Transverse colon (tissue), 4 donors: ENCODE data around the gene CD69. TPM values are rescaled to one million over a fixed set of nuclear protein-coding genes. Genes with fewer than 3 reads are reported as not detected.

Experiments
- DNase-seq: peaks from one replicate; pipeline ENCODE4 v3.0.0-alpha.2; 2019
- H3K27ac ChIP-seq, 4 donors: fragments of 200-600 bp; sonication (generic); 2 replicates each; pipeline ENCODE4 v1.5.1; 2016 to 2018; ENCODE audit warnings: inconsistent platforms in 4 of 4
- H3K27me3 ChIP-seq: fragments of 200-600 bp; sonication (generic); 2 replicates; pipeline ENCODE4 v1.5.1; 2017; ENCODE audit warnings: inconsistent platforms
- H3K36me3 ChIP-seq, 4 donors: fragments of 200-600 bp; sonication (generic); 2 replicates each; pipeline ENCODE4 v1.5.1; 2017 to 2019; ENCODE audit warnings: inconsistent platforms in 4 of 4
- H3K4me1 ChIP-seq, 4 donors: fragments of 200-600 bp; sonication (generic); 2 replicates each; pipeline ENCODE4 v1.5.1; 2017 to 2020; ENCODE audit warnings: inconsistent platforms in 4 of 4
- H3K4me3 ChIP-seq, 4 donors: fragments of 200-600 bp; sonication (generic); 1 replicate in 1 of 4; 2 replicates in 3 of 4; pipeline versions ENCODE4 v1.5.1 to v1.6.1; 2017 to 2019; ENCODE audit warnings: inconsistent platforms in 4 of 4
- H3K9me3 ChIP-seq, 2 donors: fragments of 200-600 bp; sonication (generic); 2 replicates each; pipeline ENCODE4 v1.5.1; 2017 to 2019; ENCODE audit warnings: inconsistent platforms in 2 of 2
- EP300 ChIP-seq: sonication (generic); formaldehyde crosslinking; IDR thresholded peaks from one replicate; pipeline ENCODE4 v1.6.1; 2017; ENCODE audit warnings: antibody characterized with exemption, low read depth
- POLR2A ChIP-seq: fragments of 450-650 bp; IDR thresholded peaks from one replicate; pipeline ENCODE4 v1.6.1; 2016; ENCODE audit warnings: antibody characterized with exemption, mild to moderate bottlenecking, moderate library complexity
- POLR2AphosphoS5 ChIP-seq, 3 donors: sonication (generic); formaldehyde crosslinking; IDR thresholded peaks; one replicate each; pipeline ENCODE4 v1.6.1; 2016; ENCODE audit warnings: antibody characterized with exemption in 3 of 3
- WGBS, 2 donors: methylation state at CpG; one replicate each; pipeline ENCODE4 v1.1.5; 2018; ENCODE audit warnings: low coverage in 1 of 2; 5-methylcytosine and 5-hydroxymethylcytosine counted together
- in situ Hi-C, 4 donors: fragments of 200-750 bp; cut with MboI; loops; one replicate each; pipeline versions ENCODE4 v1.15.0 to v1.15.1; 2017; ENCODE audit warnings: low sequenced_read_pairs in 3 of 4, low pct_ligation_motif_present in 1 of 4, low pct_unique_long_range_greater_than_20kb in 1 of 4
- intact Hi-C: fragments of 100-400 bp; cut with DNase I; formaldehyde crosslinking; loops from one replicate; pipeline ENCODE4 v1.15.1; 2023; ENCODE audit warnings: low total_unique reads
- total RNA-seq, 4 donors: library from RNA; depleted of rRNA; stranded (reverse); fragments of >200 nt; gene quantifications; one replicate each; pipeline ENCODE4 v1.1.0, GENCODE V29; 2016
- TF ChIP-seq, protein P1 (sequence below), 5 experiments: fragments of 200-600 bp in 3 of 5; fragments of 450-650 bp in 2 of 5; sonication (generic) in 3 of 5; IDR thresholded peaks; 1 replicate in 2 of 5; 2 replicates in 3 of 5; pipeline ENCODE4 v1.5.1; 2016 to 2017; ENCODE audit warnings: antibody characterized with exemption in 5 of 5, inconsistent platforms in 3 of 5, mild to moderate bottlenecking in 2 of 5, moderate library complexity in 1 of 5

Gene CD69
- total RNA-seq, 4 donors from 2014 or later, result 7.8 to 19.2 TPM; not detected in 2

DNA sequence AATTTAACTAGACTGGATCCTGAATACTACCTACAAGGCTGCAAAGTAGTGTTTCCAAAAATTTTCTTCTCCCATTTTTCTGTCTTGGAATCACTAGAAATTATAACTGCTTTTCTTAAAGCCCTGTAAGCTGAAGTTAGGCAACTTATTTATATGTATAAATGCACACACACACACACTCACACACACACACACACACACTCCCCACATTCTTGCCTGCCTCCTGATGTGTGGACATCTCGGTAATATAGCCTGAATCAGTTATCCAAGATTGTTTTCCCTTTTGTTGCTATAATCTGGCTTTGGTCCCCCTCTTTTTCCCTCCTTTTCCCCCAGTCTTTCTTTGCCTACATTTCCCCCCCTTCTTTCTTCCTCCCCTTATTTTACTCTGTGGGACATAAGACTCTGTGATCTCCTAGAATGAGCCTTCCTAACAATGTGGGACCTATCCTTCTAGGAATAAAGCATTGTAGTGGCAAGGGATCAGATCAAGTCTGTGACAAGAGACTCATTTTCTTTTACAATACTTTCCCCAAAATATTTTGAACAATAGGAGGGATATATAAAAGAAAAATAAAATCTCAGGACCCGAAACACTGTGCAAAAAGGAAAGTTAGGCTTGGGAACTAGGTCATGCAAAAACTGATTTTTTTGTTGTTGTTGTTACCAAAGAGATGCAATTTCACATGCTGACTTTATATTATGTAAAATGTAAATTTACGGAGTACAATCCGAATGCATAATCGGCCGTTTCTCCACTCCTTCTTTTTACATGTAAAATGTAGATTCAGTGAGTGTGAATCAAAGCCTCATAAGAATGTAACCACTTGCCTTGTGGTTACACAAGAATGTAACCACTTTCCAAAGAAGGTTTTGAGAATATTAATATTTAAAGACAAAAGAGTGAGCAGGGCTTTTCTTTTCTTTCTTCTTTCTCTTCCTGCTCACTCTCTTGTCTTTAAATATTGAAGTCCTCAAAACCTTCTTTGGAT, 26.3 kb upstream of the CD69 start:
- no peaks in the 10 kb centered on the region for H3K36me3 ChIP-seq
- no peak for DNase-seq
- intact Hi-C loops, result no loop called here
- in situ Hi-C loops, result no loop called here
- no peaks in the 10 kb centered on the region for H3K27me3 ChIP-seq
- TF ChIP-seq POLR2AphosphoS5 (IDR thresholded peaks at IDR 0.05), result no peak
- no peak for TF ChIP-seq POLR2A
- TF ChIP-seq EP300, result no peak
- TF ChIP-seq, protein P1, sequence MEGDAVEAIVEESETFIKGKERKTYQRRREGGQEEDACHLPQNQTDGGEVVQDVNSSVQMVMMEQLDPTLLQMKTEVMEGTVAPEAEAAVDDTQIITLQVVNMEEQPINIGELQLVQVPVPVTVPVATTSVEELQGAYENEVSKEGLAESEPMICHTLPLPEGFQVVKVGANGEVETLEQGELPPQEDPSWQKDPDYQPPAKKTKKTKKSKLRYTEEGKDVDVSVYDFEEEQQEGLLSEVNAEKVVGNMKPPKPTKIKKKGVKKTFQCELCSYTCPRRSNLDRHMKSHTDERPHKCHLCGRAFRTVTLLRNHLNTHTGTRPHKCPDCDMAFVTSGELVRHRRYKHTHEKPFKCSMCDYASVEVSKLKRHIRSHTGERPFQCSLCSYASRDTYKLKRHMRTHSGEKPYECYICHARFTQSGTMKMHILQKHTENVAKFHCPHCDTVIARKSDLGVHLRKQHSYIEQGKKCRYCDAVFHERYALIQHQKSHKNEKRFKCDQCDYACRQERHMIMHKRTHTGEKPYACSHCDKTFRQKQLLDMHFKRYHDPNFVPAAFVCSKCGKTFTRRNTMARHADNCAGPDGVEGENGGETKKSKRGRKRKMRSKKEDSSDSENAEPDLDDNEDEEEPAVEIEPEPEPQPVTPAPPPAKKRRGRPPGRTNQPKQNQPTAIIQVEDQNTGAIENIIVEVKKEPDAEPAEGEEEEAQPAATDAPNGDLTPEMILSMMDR (IDR thresholded peaks at IDR 0.05), result no peak
- no peak overlapping the region for H3K27ac ChIP-seq
- H3K4me3 ChIP-seq, result no peak overlapping the region
- no peaks in the 10 kb centered on the region for H3K4me1 ChIP-seq
- no peaks in the 10 kb centered on the region for H3K9me3 ChIP-seq
- WGBS, 2 donors, result 76 to 80% methylated on average over 6 of the region's 6 CpGs

DNA sequence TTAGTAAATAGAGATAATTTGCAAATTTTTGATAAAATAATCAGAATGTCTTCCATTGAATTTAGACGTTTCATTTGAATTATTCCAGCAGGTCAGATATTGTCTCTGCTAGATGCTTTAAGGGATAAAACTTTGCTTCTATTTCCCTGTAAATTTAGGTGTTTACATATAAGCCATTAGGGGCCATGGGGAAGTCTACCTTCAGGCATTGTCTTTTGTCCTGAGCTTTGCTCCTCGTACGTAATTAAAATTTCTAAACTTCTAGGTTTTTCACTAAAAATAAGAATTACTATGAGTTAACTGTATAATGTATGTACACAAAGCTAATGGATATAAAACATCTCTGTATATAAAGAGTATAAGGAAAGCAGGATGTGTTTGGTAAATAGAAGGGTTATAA, 24.1 kb upstream of the CD69 start:
- TF ChIP-seq, protein P1 (IDR thresholded peaks at IDR 0.05), result no peak
- TF ChIP-seq EP300, result no peak
- TF ChIP-seq POLR2AphosphoS5 (IDR thresholded peaks at IDR 0.05), result no peak
- no peak for TF ChIP-seq POLR2A
- Histone ChIP-seq H3K36me3 (no peaks in the 10 kb centered on the region), H3K9me3 (no peaks in the 10 kb centered on the region), H3K27ac (peak overlapping the region in 1 of 4 donors; percentile 19), H3K4me3 (no peak overlapping the region), H3K27me3 (no peaks in the 10 kb centered on the region), H3K4me1 (no peaks in the 10 kb centered on the region)
- in situ Hi-C loops, result no loop called here
- intact Hi-C loops, result no loop called here
- no peak for DNase-seq
- WGBS, 2 donors, result 71 to 82% methylated on average over 3 of the region's 3 CpGs

DNA sequence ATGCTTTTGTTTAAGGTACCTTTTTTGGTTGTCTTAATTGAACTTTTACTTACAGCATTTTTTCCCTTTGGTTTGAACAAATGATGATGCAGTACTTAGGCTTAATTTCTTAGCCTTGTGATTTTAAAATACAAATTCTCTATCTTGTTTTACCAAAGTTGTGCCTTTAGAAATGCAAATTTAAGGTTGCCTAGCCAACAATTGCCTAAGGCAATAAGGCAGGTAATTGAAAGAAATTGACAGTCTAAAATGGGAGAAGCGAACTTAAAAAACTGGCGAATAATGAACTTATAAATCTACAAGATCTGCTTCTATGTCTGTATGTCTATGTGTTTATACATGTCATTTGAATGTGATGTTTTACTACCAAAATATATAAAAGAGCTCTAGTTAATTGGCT, 23.6 kb upstream of the CD69 start:
- no peak for DNase-seq
- no peaks in the 10 kb centered on the region for H3K36me3 ChIP-seq
- intact Hi-C loops (no loop called here), in situ Hi-C loops (no loop called here)
- TF ChIP-seq, protein P1 (IDR thresholded peaks at IDR 0.05), result no peak
- TF ChIP-seq POLR2AphosphoS5 (IDR thresholded peaks at IDR 0.05) (no peak), EP300 (no peak), POLR2A (no peak)
- no peaks in the 10 kb centered on the region for H3K9me3 ChIP-seq
- H3K4me1 ChIP-seq, result no peaks in the 10 kb centered on the region
- H3K4me3 ChIP-seq, result no peak overlapping the region
- H3K27me3 ChIP-seq, result no peaks in the 10 kb centered on the region
- no peak overlapping the region for H3K27ac ChIP-seq
- 94 to 97% methylated on average over 2 of the region's 2 CpGs for WGBS, 2 donors

DNA sequence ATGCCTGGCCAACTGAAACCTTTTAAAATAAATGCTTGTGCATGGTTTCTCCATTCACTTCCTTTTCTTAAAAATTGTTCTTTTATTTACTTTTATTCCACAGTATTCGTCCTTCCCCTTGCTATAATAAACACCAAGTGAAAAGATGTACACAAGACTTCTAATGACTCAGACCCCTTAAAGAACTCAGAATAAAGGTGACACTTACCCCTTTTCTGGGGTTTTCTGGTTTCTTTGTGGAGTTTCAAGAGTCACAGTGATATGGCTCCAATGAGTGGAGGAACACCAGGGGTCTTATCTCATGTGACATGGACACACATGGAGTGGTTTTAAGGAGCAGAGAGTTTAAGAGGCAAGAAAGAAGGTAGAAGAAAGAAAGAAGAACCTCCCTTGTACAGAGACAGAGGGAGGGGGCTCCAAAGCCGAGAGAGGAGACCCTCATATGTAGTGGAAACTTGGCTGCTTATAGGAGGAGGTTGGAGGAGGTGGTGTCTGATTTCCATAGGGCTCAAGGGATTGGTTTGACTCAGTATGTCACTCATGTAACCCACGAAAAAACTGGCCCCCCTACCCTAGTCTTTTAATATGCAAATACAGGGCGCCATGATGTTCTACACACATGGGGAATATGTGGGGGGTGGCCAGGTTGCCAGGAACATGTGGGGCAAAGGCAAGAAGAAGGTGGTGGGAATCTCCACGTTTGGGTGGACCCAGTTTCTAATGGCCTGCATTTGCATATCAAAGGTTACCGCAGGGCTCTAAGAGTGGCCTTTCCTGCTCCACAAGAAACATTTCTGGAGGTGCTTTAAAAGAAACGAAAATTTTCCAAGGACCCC, 22.1 kb upstream of the CD69 start:
- Histone ChIP-seq H3K36me3 (no peaks in the 10 kb centered on the region), H3K9me3 (no peaks in the 10 kb centered on the region), H3K4me1 (no peaks in the 10 kb centered on the region), H3K27ac (no peak overlapping the region), H3K27me3 (no peaks in the 10 kb centered on the region), H3K4me3 (no peak overlapping the region)
- no peak for DNase-seq
- WGBS, 2 donors, result 78 to 84% methylated on average over 5 to 7 of the region's 7 CpGs
- in situ Hi-C loops, result no loop called here
- intact Hi-C loops, result no loop called here
- TF ChIP-seq, protein P1 (IDR thresholded peaks at IDR 0.05), result no peak
- no peak for TF ChIP-seq EP300
- no peak for TF ChIP-seq POLR2AphosphoS5 (IDR thresholded peaks at IDR 0.05)
- no peak for TF ChIP-seq POLR2A
